Endothelial cell of hepatic sinusoid (primary cell): Measurements from ENCODE around the gene ALKBH6.

Experiments used
- in situ Hi-C: cut with HindIII; loops from 2 replicates; pipeline ENCODE4 v1.10.0; 2017; ENCODE audit warnings: low sequenced_read_pairs

The ALKBH6 gene

DNA sequence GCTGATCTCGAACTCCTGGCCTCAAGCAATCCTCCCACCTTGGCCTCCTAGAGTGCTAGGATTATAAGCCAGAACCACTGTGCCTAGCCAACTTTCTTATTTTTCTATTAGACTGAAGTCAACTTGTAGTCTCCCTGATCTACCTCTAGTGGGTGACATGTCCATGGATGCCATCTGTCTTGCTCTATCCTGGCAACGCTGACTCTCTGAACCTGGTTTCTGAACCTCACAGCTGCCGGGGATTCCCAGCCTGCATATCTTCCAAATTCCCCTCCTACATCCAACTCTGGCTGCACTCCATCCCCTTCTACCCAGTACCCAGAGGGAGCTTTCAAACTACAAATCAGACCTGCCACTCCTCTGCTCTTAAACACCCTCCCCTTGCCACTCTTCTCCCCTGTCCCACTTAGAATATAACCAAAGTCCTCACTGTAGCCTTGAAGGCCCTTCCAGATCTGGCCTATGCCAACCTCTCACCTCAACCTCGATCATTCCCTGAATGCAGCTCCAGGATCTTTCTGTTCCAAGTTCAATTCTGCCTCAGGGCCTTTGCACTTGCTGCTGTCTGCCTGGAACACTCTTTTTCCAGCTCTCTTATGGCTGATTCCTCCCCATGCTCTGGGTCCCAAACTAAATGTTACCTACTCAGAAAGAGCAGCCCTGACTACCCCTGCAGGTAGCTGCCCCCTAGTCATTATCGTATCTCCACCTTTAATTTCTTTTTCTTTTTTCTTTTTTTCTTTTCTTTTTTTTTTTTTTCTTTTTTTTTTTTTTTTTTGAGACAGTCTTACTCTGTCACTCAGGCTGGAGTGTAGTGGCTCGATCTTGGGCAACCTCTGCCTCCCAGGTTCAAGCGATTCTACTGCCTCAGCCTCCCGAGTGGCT, 16.5 kb upstream of the ALKBH6 start:
- in situ Hi-C loops = no loop called here

DNA sequence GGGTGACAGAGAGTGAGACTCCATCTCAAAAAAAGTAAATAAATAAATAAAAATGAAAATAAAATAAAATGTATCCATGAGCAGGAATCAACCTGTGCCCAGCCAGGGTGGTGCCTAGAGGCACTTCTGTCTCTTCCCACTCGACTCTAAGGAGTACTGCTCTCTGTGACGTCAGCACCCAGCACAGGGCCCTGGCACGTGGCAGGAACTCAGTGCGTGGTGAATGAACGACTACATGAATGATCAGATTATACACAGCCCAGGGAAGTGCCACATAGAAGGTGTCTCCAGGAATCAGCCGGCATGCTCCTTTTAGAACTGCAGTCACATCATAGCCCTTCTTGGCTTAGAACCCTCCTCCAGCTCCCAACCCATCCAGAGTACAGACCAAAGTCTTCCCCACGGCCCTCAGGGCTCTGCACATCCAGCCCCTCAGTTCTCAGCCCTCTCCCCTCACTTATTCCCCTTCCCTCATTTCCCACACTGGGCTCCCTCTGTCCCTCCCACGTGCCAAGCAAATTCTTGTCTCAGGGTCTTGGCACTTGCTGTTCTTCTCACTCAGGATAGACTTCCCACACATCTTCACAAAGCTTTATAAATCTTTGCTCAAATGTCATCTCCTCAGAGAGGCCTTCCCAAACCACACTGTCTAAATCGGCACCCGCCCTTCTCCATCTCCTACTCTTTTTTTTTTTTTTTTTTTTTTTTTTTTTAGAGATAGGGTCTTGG, 14.5 kb upstream of the ALKBH6 start:
- in situ Hi-C loops = no loop called here

- in situ Hi-C loops = no loop called here
These were observed 13.7 kb upstream of the ALKBH6 start for GRCh38 chr19:36027696-36028095.

DNA sequence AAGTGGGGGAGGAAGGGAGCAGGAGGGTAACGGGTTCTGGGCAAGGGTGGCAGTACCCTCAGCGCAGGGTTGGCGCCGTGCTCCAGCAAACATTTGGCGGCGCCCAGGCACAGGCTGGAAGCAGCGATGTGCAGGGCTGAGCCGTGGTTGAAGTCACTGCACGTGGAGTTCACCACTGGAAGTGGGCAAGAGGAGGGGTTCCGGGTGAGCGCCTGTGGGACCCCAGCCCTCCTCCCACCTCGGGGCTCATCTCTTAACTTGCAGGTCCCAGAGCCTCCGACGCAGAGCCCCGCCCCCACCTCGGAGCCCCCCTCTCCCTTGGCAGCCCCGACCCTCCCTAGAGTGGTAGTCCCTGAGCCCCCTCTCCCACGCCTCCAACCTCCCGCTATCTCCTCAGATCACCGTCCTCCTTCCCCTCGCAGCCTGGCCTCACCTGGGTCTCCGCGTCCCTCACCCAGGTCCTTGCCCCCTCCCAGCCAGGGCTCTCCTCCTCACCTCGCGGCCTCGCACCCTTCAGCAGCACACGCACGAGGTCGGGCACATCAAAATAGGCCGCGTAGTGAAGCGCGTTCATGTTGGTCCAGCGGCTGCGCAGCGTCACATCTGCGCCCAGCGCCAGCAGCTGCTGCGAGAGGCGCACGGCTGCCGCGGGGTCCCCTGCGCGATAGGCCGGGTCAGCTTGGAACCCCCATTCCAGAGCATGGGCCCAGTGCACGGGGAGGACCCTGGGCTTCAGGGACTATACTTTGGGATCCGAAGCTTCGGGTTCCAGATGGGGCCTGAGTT, 12.3 kb upstream of the ALKBH6 start:
- in situ Hi-C loops = no loop called here

- in situ Hi-C loops = no loop called here
These were observed 11.5 kb upstream of the ALKBH6 start for GRCh38 chr19:36025541-36025940.

- in situ Hi-C loops = no loop called here
These were observed 9.4 kb upstream of the ALKBH6 start for GRCh38 chr19:36023432-36023831.

DNA sequence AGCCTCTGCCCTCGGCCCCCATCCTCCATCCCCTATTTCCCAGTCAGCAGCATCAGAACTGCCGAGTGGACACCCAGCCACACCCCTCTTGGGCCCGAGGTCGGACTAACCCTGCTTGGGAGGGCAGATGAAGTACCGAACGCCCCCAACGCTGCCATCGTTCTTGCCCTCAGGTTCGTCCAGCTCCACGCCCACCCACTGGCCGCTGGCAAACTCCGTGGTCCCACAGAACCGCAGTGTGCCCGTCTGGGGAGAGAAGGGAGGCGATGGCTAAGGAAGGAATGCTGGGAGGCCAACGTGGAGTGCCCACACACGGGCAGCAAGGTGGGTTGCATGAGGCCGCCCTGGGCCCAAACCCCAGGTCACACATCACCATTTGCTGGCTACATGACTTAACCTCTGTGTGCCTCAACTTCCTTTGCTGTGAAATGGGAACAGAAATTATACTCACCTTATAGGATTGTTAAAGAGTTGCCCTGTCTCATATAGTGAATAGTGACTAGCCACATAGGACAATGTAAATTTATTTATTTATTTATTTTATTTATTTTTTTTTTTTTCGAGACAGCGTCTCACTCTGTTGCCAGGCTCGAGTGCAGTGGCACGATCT, 5.2 kb upstream of the ALKBH6 start:
- in situ Hi-C loops = no loop called here

- in situ Hi-C loops = no loop called here
These were observed 567 bp downstream of the ALKBH6 start for GRCh38 chr19:36013280-36014011.

GRCh38 chr19:36010402-36010801, 3.6 kb downstream of the ALKBH6 start:
- in situ Hi-C loops = no loop called here

GRCh38 chr19:36009633-36010379, 4.2 kb downstream of the ALKBH6 start:
- in situ Hi-C loops = no loop called here

GRCh38 chr19:36009220-36009619, 4.8 kb downstream of the ALKBH6 start:
- in situ Hi-C loops = no loop called here

DNA sequence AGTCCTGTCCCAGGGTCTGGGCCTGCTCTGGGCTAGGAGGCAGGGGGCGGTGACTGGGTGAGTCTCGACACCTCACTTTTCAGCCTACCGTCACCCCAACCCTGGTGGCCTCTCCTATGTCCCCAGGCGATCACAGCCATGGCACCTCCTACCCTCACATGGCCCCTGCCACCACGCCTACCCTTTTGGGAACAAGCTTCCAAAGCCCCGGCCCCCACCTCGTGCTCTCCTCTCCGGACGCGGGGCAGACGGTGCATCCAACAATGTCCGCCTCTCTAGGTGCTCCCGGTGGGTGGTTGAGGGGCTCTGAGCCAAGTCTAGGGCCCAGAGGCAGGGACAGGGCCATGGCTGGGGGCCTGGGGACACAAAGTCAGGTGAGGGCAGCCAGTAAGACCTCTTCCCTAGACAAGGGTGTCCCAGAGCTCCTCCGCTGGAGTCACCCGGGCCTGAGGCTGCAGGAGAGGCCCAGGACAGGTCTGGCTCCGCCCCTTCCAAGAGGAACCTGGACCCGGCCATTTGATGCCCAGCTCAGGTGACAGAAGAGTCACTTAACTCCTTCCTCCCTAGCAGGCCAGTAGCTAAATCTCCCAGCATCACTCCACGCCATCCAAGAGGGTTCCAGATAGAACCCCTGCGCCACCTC, 5.6 kb downstream of the ALKBH6 start, which contains the start of gene SYNE4:
SYNE4 (minus strand) TSS at position 478 of the 643 bp plus-strand sequence; CDS start at position 346, 132 bp downstream.
- in situ Hi-C loops = no loop called here

DNA sequence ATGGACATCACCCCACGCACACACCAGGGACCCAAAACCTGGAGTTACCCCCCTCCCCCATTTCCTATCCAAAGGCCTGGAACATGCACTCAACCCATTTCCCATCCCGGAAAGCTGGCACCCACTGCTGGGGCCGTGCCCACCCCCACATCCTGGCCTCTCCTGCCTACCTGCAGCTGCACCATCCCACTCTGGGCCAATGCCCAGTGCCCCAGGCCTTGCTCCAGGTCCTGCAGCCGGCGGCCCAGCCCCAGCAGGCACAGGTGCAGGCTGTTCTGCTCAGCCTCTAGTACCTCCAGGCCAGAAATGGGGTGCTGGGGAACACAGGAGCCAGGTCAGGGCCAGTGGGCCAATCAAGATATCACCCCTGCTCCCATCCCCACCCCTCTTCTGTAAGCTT, 7.1 kb downstream of the ALKBH6 start:
- in situ Hi-C loops = no loop called here

- in situ Hi-C loops = no loop called here
These were observed 10.7 kb downstream of the ALKBH6 start for GRCh38 chr19:36003284-36003683.

DNA sequence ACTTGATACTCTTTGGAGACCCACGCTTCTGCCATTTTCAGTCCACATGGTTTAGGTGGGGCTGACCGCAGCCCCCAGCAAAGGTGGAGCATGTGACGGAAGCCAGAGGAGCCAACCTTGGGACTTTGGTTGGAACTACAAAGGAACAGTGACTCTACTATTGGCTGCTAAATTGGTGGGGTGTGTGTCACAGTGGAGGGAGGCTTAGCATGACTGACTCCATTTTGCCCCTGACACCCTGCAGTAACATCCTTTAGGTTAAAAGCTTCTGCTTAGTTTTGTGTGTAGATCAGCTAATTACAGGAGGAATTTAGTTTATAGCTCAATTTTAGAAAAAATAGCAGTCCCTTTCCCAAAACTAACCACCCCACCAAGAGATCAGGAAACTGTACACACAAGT, 12.4 kb downstream of the ALKBH6 start:
- in situ Hi-C loops = no loop called here

DNA sequence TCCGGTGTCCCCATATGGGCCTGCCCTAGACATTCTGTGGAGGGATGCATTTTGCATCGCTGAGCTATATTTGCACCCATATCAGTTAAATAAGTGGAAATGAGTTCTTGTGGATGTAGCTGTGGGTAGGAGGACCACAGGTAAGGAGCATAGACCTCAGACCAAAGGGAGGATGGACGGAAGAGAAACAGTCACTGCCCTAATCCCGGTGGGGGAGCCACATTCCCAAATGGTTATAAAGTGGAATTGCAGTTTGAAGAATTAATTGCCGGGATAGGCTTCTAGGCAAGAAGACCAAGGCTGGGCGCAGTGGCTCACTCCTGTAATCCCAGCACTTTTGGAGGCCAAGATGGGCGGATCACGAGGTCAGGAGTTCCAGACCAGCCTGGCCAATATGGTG, 17.2 kb downstream of the ALKBH6 start:
- in situ Hi-C loops = no loop called here

- in situ Hi-C loops = no loop called here
These were observed 18.7 kb downstream of the ALKBH6 start, which contains the start of gene SDHAF1 for GRCh38 chr19:35995048-35995993. Gene SDHAF1, plus strand, starts transcription at chr19:35995188. Its CDS starts 87 bp downstream, at chr19:35995275.
